ENCODE data around the gene WDHD1.
"Not testable (repeated sequence)": the region's sequence is repeated elsewhere in the genome, so short reads cannot be mapped to it uniquely, and the experiment has no call there.

WDHD1 gene

GRCh38 chr14:55026793-55027561 is at the start of gene WDHD1, which contains the start of gene SOCS4:
WDHD1 (minus strand) TSS chr14:55027099; CDS start chr14:55026787, 312 bp downstream.
SOCS4 (plus strand) TSS chr14:55027236; CDS start chr14:55043042, 15,806 bp downstream.
- peak; percentile 97 for ATAC-seq
- peak; percentile 99 for DNase-seq

GRCh38 chr14:55075628-55076175 is 48.8 kb upstream of the WDHD1 start:
- ATAC-seq = no peak
- DNase-seq = no peak

- ATAC-seq = no peak
- DNase-seq = no peak
Measured at GRCh38 chr14:55074662-55075061, 47.8 kb upstream of the WDHD1 start.

GRCh38 chr14:55073856-55074255 is 47.0 kb upstream of the WDHD1 start:
- no peak for ATAC-seq
- no peak for DNase-seq

- DNase-seq = peak; percentile 19
- ATAC-seq = peak; percentile 89
Measured at GRCh38 chr14:55071870-55072640, 45.2 kb upstream of the WDHD1 start.

GRCh38 chr14:55070981-55071411 is 44.1 kb upstream of the WDHD1 start:
- no peak for ATAC-seq
- DNase-seq = no peak

GRCh38 chr14:55066223-55066622 is 39.3 kb upstream of the WDHD1 start:
- ATAC-seq (no peak), DNase-seq (no peak)

- ATAC-seq (no peak), DNase-seq (no peak)
Measured at GRCh38 chr14:55065411-55065810, 38.5 kb upstream of the WDHD1 start.

- DNase-seq, ATAC-seq: not testable (repeated sequence)
Measured at GRCh38 chr14:55064896-55065295, 38.0 kb upstream of the WDHD1 start.

- DNase-seq (no peak), ATAC-seq (no peak)
Measured at GRCh38 chr14:55062517-55063351, 35.8 kb upstream of the WDHD1 start.

- ATAC-seq (no peak), DNase-seq (no peak)
Measured at GRCh38 chr14:55059333-55059732, 32.4 kb upstream of the WDHD1 start.

- no peak for DNase-seq
- no peak for ATAC-seq
Measured at GRCh38 chr14:55057919-55058318, 31.0 kb upstream of the WDHD1 start.

- DNase-seq (no peak), ATAC-seq (no peak)
Measured at GRCh38 chr14:55054098-55054497, 27.2 kb upstream of the WDHD1 start.

GRCh38 chr14:55053500-55053899 is 26.6 kb upstream of the WDHD1 start:
- DNase-seq (no peak), ATAC-seq (no peak)

GRCh38 chr14:55053018-55053417 is 26.1 kb upstream of the WDHD1 start:
- no peak for ATAC-seq
- no peak for DNase-seq

GRCh38 chr14:55052269-55052930 is 25.5 kb upstream of the WDHD1 start:
- ATAC-seq (no peak), DNase-seq (no peak)

GRCh38 chr14:55051423-55052268 is 24.7 kb upstream of the WDHD1 start, which contains the start of gene MAPK1IP1L:
MAPK1IP1L (plus strand) TSS chr14:55051647; CDS start chr14:55061684, 10,037 bp downstream.
- peak; percentile 94 for DNase-seq
- ATAC-seq = peak; percentile 98

GRCh38 chr14:55051165-55051422 is 24.2 kb upstream of the WDHD1 start:
- DNase-seq (no peak), ATAC-seq (no peak)

- DNase-seq (no peak), ATAC-seq (no peak)
Measured at GRCh38 chr14:55048900-55049436, 22.1 kb upstream of the WDHD1 start.

GRCh38 chr14:55047301-55048053 is 20.6 kb upstream of the WDHD1 start:
- no peak for DNase-seq
- ATAC-seq = no peak
